BJ (cell line): ENCODE results near the gene CCDC43. TPM values are rescaled to one million over a fixed set of nuclear protein-coding genes. Genes with fewer than 3 reads are reported as not detected.
A peak's percentile ranks its signal among the peaks of the same experiment; 100 is the strongest.
"Not testable (repeated sequence)": the region's sequence is repeated elsewhere in the genome, so short reads cannot be mapped to it uniquely, and the experiment has no call there.

ENCODE experiments used
- CTCF ChIA-PET: fragments of 350-600 bp; formaldehyde crosslinking; extraction: SDS; loops from one replicate; lab custom pipeline; 2021; ENCODE audit warnings: antibody characterized with exemption, inconsistent platforms; lab: Yijun Ruan, JAX
- POLR2A ChIA-PET: fragments of 300-600 bp; sonication (Branson Sonifier 250); formaldehyde crosslinking; extraction: SDS; loops from one replicate; lab custom pipeline; 2021; ENCODE audit warnings: antibody characterized with exemption; lab: Charles Lee
- DNase-seq: peaks from one replicate; pipeline ENCODE4 v3.0.0-alpha.2; 2011; ENCODE audit warnings: low read depth
- H3K27me3 ChIP-seq: 2 replicates; pipeline ENCODE4 v1.6.0; 2011; ENCODE audit warnings: low read length; ENCODE audit not compliant: control insufficient read depth, insufficient read depth
- H3K36me3 ChIP-seq: 2 replicates; pipeline ENCODE4 v1.5.1; 2011; ENCODE audit warnings: low read length; ENCODE audit not compliant: control insufficient read depth, insufficient read depth
- H3K4me3 ChIP-seq: 2 replicates; pipeline ENCODE4 v1.5.1; 2011; ENCODE audit warnings: low read depth, mild to moderate bottlenecking, control low read depth, low read length
- CTCF ChIP-seq: IDR thresholded peaks from 2 replicates; pipeline ENCODE4 v1.5.1; 2011; ENCODE audit warnings: low read depth, mild to moderate bottlenecking, control low read depth, inconsistent platforms, low read length, moderate library complexity; ENCODE audit not compliant: insufficient read depth
- polyA plus RNA-seq: library from polyadenylated mRNA; depleted of rRNA; stranded (reverse); fragments of >200 nt; gene quantifications from 2 replicates; pipeline ENCODE4 v1.2.3, GENCODE V29; 2011

Gene CCDC43
- polyA plus RNA-seq, 1 experiment: 4.7 TPM

GRCh38 chr17:44637066-44637465 lies 52.5 kb downstream of the CCDC43 start:
- DNase-seq: no peak
- TF ChIP-seq CTCF: no peak
- Histone ChIP-seq H3K36me3 (no peaks in the 10 kb centered on the region), H3K27me3 (no peaks in the 10 kb centered on the region; the same call in 1 of the 2 replicates), H3K4me3 (no peak overlapping the region)
- POLR2A ChIA-PET: interaction anchor here (0.6 kb wide), 1 partner anchor 75 kb away, joined by 5 read pairs; no protein-coding TSS in a partner anchor
- CTCF ChIA-PET: interaction anchor here (0.6 to 3.3 kb wide), 13 partner anchors 9 to 260 kb away, joined by 3 to 58 read pairs (median 4); partner anchors contain the start of gene FZD2

GRCh38 chr17:44636562-44636961 lies 53.0 kb downstream of the CCDC43 start:
- H3K27me3 ChIP-seq: no peaks in the 10 kb centered on the region; the same call in 1 of the 2 replicates
- TF ChIP-seq CTCF: peak; percentile 46
- ChIA-PET POLR2A (no interaction called here), CTCF (interaction anchor here (0.9 to 14.7 kb wide), 8 partner anchors 19 to 113 kb away, joined by 3 to 151 read pairs (median 4); partner anchors contain the start of gene FZD2)
- no peaks in the 10 kb centered on the region for H3K36me3 ChIP-seq
- peak; percentile 25 for DNase-seq
- no peak overlapping the region for H3K4me3 ChIP-seq

GRCh38 chr17:44634401-44634800 lies 55.2 kb downstream of the CCDC43 start:
- H3K4me3 ChIP-seq, H3K36me3 ChIP-seq, DNase-seq, POLR2A ChIA-PET, H3K27me3 ChIP-seq: not testable (repeated sequence)
- 0 out of 2 replicates have a peak, but pooled peaks have one; percentile 16 for TF ChIP-seq CTCF
- CTCF ChIA-PET: interaction anchor here (0.7 to 14.7 kb wide), 8 partner anchors 8 to 111 kb away, joined by 3 to 151 read pairs (median 6); partner anchors contain the start of gene FZD2

GRCh38 chr17:44633998-44634397 lies 55.6 kb downstream of the CCDC43 start:
- H3K27me3 ChIP-seq: no peaks in the 10 kb centered on the region
- TF ChIP-seq CTCF: no peak
- H3K4me3 ChIP-seq: no peak overlapping the region
- ChIA-PET POLR2A (no interaction called here), CTCF (interaction anchor here (1.0 to 14.7 kb wide), 8 partner anchors 10 to 111 kb away, joined by 3 to 151 read pairs (median 6); partner anchors contain the start of gene FZD2)
- no peak for DNase-seq
- H3K36me3 ChIP-seq: no peaks in the 10 kb centered on the region

- Histone ChIP-seq H3K36me3 (no peaks in the 10 kb centered on the region), H3K27me3 (no peaks in the 10 kb centered on the region), H3K4me3 (no peak overlapping the region)
- ChIA-PET POLR2A (no interaction called here), CTCF (interaction anchor here (1.0 to 14.7 kb wide), 6 partner anchors 74 to 267 kb away, joined by 3 to 151 read pairs (median 4); partner anchors contain the start of genes FAM171A2 and FZD2)
- DNase-seq: no peak
- TF ChIP-seq CTCF: no peak
Observed at GRCh38 chr17:44630703-44631102, 58.9 kb downstream of the CCDC43 start.
